Neural cell (in vitro differentiated cells): ENCODE measurements around the gene IP6K3. TPM values are rescaled to one million over a fixed set of nuclear protein-coding genes. Genes with fewer than 3 reads are reported as not detected.

ENCODE experiments used
- H2AFZ ChIP-seq: fragments of 200-600, 300-800 bp; sonication (generic), shearing (Covaris generic); 2 replicates; pipeline ENCODE4 v1.6.0; 2014; ENCODE audit warnings: low read depth, mild to moderate bottlenecking, antibody characterized with exemption, low read length, moderate library complexity
- H3F3A ChIP-seq: fragments of 200-600 bp; shearing (Covaris generic); 2 replicates; pipeline ENCODE4 v1.6.1; 2016; ENCODE audit warnings: mild to moderate bottlenecking, moderate library complexity, mixed read lengths, antibody characterized with exemption, low read length; ENCODE audit not compliant: insufficient read depth, poor library complexity, severe bottlenecking
- H3K27ac ChIP-seq: fragments of 200-600, 300-800 bp; sonication (generic), shearing (Covaris generic); 2 replicates; pipeline ENCODE4 v1.5.1; 2014; ENCODE audit warnings: mild to moderate bottlenecking, low read length, moderate library complexity
- H3K27me3 ChIP-seq: fragments of 300-800, 200-600 bp; sonication (generic), shearing (Covaris generic); 2 replicates; pipeline ENCODE4 v1.6.0; 2014; ENCODE audit warnings: mild to moderate bottlenecking, low read depth, low read length, moderate library complexity; ENCODE audit not compliant: insufficient read depth
- H3K36me3 ChIP-seq: fragments of 300-800, 200-600 bp; sonication (generic), shearing (Covaris generic); 2 replicates; pipeline ENCODE4 v1.5.1; 2014; ENCODE audit warnings: mild to moderate bottlenecking, antibody characterized with exemption, low read length, moderate library complexity; ENCODE audit not compliant: insufficient read depth
- H3K4me2 ChIP-seq: fragments of 300-800, 200-600 bp; sonication (generic), shearing (Covaris generic); 2 replicates; pipeline ENCODE4 v1.6.0; 2014; ENCODE audit warnings: mild to moderate bottlenecking, low read length
- H3K4me3 ChIP-seq: fragments of 300-800, 200-600 bp; sonication (generic), shearing (Covaris generic); 2 replicates; pipeline ENCODE4 v1.5.1; 2014; ENCODE audit warnings: mild to moderate bottlenecking, low read length, moderate library complexity
- H3K79me2 ChIP-seq: fragments of 200-600 bp; shearing (Covaris generic); replicated peaks from 2 replicates; pipeline ENCODE4 v1.6.0; 2014; ENCODE audit warnings: mild to moderate bottlenecking, low read length, moderate library complexity; ENCODE audit not compliant: insufficient read depth
- H3K9ac ChIP-seq: fragments of 300-800, 200-600 bp; sonication (generic), shearing (Covaris generic); 2 replicates; pipeline ENCODE4 v1.6.1; 2016; ENCODE audit warnings: mild to moderate bottlenecking, low read length, mixed read lengths
- H3K9me2 ChIP-seq: fragments of 200-600 bp; shearing (Covaris generic); 2 replicates; pipeline ENCODE4 v1.6.1; 2016; ENCODE audit warnings: mild to moderate bottlenecking, low read length, mixed read lengths; ENCODE audit not compliant: insufficient read depth
- H3K9me3 ChIP-seq: fragments of 200-600, 300-800 bp; sonication (generic), shearing (Covaris generic); 2 replicates; pipeline ENCODE4 v1.6.1; 2016; ENCODE audit warnings: mild to moderate bottlenecking, mixed run types, low read length, moderate library complexity, mixed read lengths
- H4K20me1 ChIP-seq: fragments of 200-600 bp; shearing (Covaris generic); 2 replicates; pipeline ENCODE4 v1.6.1; 2016; ENCODE audit warnings: mild to moderate bottlenecking, mixed run types; ENCODE audit not compliant: insufficient read depth
- CTCF ChIP-seq: fragments of 450-650 bp; IDR thresholded peaks from 2 replicates; pipeline ENCODE4 v1.5.1; 2014; ENCODE audit warnings: antibody characterized with exemption, mild to moderate bottlenecking, moderate library complexity; ENCODE audit not compliant: poor library complexity, severe bottlenecking
- EP300 ChIP-seq: fragments of 450-650 bp; conservative IDR thresholded peaks from 2 replicates; pipeline ENCODE4 v1.6.1; 2014; ENCODE audit warnings: antibody characterized with exemption, mild to moderate bottlenecking, moderate library complexity; ENCODE audit not compliant: poor library complexity, severe bottlenecking
- EZH2 ChIP-seq: fragments of 200-600, 300-800 bp; shearing (Covaris generic), sonication (generic); IDR thresholded peaks from 2 replicates; pipeline ENCODE4 v1.6.1; 2014; ENCODE audit warnings: antibody characterized with exemption, low read length, borderline replicate concordance, mild to moderate bottlenecking; ENCODE audit not compliant: insufficient read depth, poor library complexity, severe bottlenecking
- MXI1 ChIP-seq: fragments of 450-650 bp; conservative IDR thresholded peaks from 2 replicates; pipeline ENCODE4 v1.6.1; 2014; ENCODE audit warnings: antibody characterized with exemption, mild to moderate bottlenecking; ENCODE audit not compliant: poor library complexity, severe bottlenecking
- POLR2AphosphoS5 ChIP-seq: IDR thresholded peaks from 2 replicates; pipeline ENCODE4 v1.6.1; 2012
- RAD21 ChIP-seq: fragments of 450-650 bp; conservative IDR thresholded peaks from 2 replicates; pipeline ENCODE4 v1.6.1; 2014; ENCODE audit warnings: antibody characterized with exemption, mild to moderate bottlenecking, moderate library complexity
- REST ChIP-seq: IDR thresholded peaks from 2 replicates; pipeline ENCODE4 v1.6.1; 2012; ENCODE audit warnings: borderline replicate concordance
- SMC3 ChIP-seq: fragments of 450-650 bp; conservative IDR thresholded peaks from 2 replicates; pipeline ENCODE4 v1.6.1; 2014; ENCODE audit warnings: antibody characterized with exemption, mild to moderate bottlenecking, moderate library complexity; ENCODE audit not compliant: poor library complexity
- TAF1 ChIP-seq: IDR thresholded peaks from 2 replicates; pipeline ENCODE4 v1.6.1; 2012; ENCODE audit warnings: low read depth
- polyA plus RNA-seq: library from polyadenylated mRNA; depleted of rRNA; stranded (reverse); fragments of >200 nt; gene quantifications from 2 replicates; pipeline ENCODE4 v1.2.3, GENCODE V29; 2014

The IP6K3 gene
- polyA plus RNA-seq, 1 donor from 2014 or later = not detected

- H4K20me1 ChIP-seq = no peaks in the 10 kb centered on the region
- H3K79me2 ChIP-seq = no peaks in the 10 kb centered on the region
- no peaks in the 10 kb centered on the region for H3K9me3 ChIP-seq
- no peak overlapping the region for H3K9ac ChIP-seq
- H3K4me2 ChIP-seq = no peak overlapping the region
- no peak overlapping the region for H3K27ac ChIP-seq
- TF ChIP-seq MXI1 (no peak), POLR2AphosphoS5 (no peak), REST (no peak), RAD21 (no peak), EZH2 (no peak), TAF1 (no peak), EP300 (no peak), CTCF (no peak), SMC3 (no peak)
- H3K4me3 ChIP-seq = no peak overlapping the region
- H3K9me2 ChIP-seq = no peaks in the 10 kb centered on the region
- no peaks in the 10 kb centered on the region for H3K27me3 ChIP-seq
- H2AFZ ChIP-seq = no peak overlapping the region
- no peaks in the 10 kb centered on the region for H3F3A ChIP-seq
- H3K36me3 ChIP-seq = no peaks in the 10 kb centered on the region
Measured at GRCh38 chr6:33737267-33738026, 9.3 kb downstream of the IP6K3 start.

- TF ChIP-seq POLR2AphosphoS5 (no peak), SMC3 (no peak), EP300 (no peak), CTCF (no peak)
- H3K36me3 ChIP-seq = no peaks in the 10 kb centered on the region
Measured at GRCh38 chr6:33735216-33735615, 11.5 kb downstream of the IP6K3 start.

More at GRCh38 chr6:33735216-33735615, 11.5 kb downstream of the IP6K3 start:
- H3K27me3 ChIP-seq = no peaks in the 10 kb centered on the region
- H3K27ac ChIP-seq = no peak overlapping the region
- H3K4me3 ChIP-seq = no peak overlapping the region
- H2AFZ ChIP-seq = no peak overlapping the region
- H3F3A ChIP-seq = no peaks in the 10 kb centered on the region
- no peaks in the 10 kb centered on the region for H4K20me1 ChIP-seq
- H3K9me3 ChIP-seq = no peaks in the 10 kb centered on the region
- H3K9ac ChIP-seq = no peak overlapping the region
- no peaks in the 10 kb centered on the region for H3K79me2 ChIP-seq
- H3K9me2 ChIP-seq = no peaks in the 10 kb centered on the region
- no peak overlapping the region for H3K4me2 ChIP-seq
